GM18508 (cell line): ENCODE results near the gene GNPTAB.

ENCODE experiments used
- ATAC-seq: cut with Tn5 transposase; IDR thresholded peaks from one replicate; pipeline ENCODE4 v1.9.1; 2021; ENCODE audit warnings: moderate number of reproducible peaks; ENCODE audit not compliant: insufficient read depth, unreplicated experiment

The GNPTAB gene

GRCh38 chr12:101698800-101699347 is 131.9 kb downstream of the GNPTAB start:
- ATAC-seq, result no peak

GRCh38 chr12:101697930-101698799 is 132.6 kb downstream of the GNPTAB start:
- peak; percentile 18 for ATAC-seq

GRCh38 chr12:101697197-101697929 is 133.4 kb downstream of the GNPTAB start, which contains the start of gene CHPT1:
TSS of gene CHPT1 (plus strand) at chr12:101697640. CDS start at chr12:101697862, 222 bp downstream.
- peak; percentile 40 for ATAC-seq

GRCh38 chr12:101696251-101697196 is 134.2 kb downstream of the GNPTAB start:
- ATAC-seq, result no peak

- no peak for ATAC-seq
These were observed 135.1 kb downstream of the GNPTAB start for GRCh38 chr12:101695706-101696105.
